PC-9 (cell line): ENCODE data around the gene HSPA1B. TPM values are rescaled to one million over a fixed set of nuclear protein-coding genes. Genes with fewer than 3 reads are reported as not detected.
A peak's percentile ranks its signal among the peaks of the same experiment; 100 is the strongest.

Experiments
- BruUV-seq: library from RNA; stranded (reverse); fragments of 400-500 nt; replicated peaks from 2 replicates; lab custom pipeline; 2021; lab: Mats Ljungman, UMichigan
- CTCF ChIA-PET: fragments of 300-600 bp; sonication (Branson Sonifier 250); formaldehyde crosslinking; loops from one replicate; lab custom pipeline; 2022; ENCODE audit warnings: antibody characterized with exemption; lab: Charles Lee
- POLR2A ChIA-PET: fragments of 300-600 bp; sonication (Branson Sonifier 250); formaldehyde crosslinking; loops from one replicate; lab custom pipeline; 2022; ENCODE audit warnings: antibody characterized with exemption; ENCODE audit not compliant: unreplicated experiment; lab: Charles Lee
- DNase-seq, 2 experiments: peaks; one replicate each; pipeline versions ENCODE4 v3.0.0 to v3.0.0-alpha.2; 2015 to 2022; ENCODE audit warnings: mixed read lengths in 1 of 2
- H2AFZ ChIP-seq: fragments of 200-600 bp; sonication (generic); 2 replicates; pipeline ENCODE4 v1.8.1; 2017; ENCODE audit warnings: antibody characterized with exemption
- H3F3A ChIP-seq: fragments of 200-600 bp; sonication (generic); 2 replicates; pipeline ENCODE4 v1.8.1; 2017; ENCODE audit warnings: antibody characterized with exemption, mild to moderate bottlenecking, low read depth; ENCODE audit not compliant: insufficient read depth
- H3K27ac ChIP-seq: fragments of 200-600 bp; sonication (generic); 2 replicates; pipeline ENCODE4 v1.6.1; 2016; ENCODE audit warnings: mixed run types
- H3K27me3 ChIP-seq: fragments of 200-600 bp; sonication (generic); 2 replicates; pipeline ENCODE4 v1.6.1; 2016; ENCODE audit warnings: low read depth, mixed run types; ENCODE audit not compliant: insufficient read depth
- H3K36me3 ChIP-seq: fragments of 200-600 bp; sonication (generic); 2 replicates; pipeline ENCODE4 v1.6.1; 2016; ENCODE audit warnings: low read depth, mixed run types
- H3K4me1 ChIP-seq: fragments of 200-600 bp; sonication (generic); replicated peaks from 2 replicates; pipeline ENCODE4 v1.6.1; 2016; ENCODE audit warnings: mixed run types; ENCODE audit not compliant: insufficient read depth
- H3K4me2 ChIP-seq: fragments of 200-600 bp; sonication (generic); 2 replicates; pipeline ENCODE4 v1.6.1; 2017; ENCODE audit warnings: mixed run types
- H3K4me3 ChIP-seq: fragments of 200-600 bp; sonication (generic); 2 replicates; pipeline ENCODE4 v1.6.1; 2016; ENCODE audit warnings: mixed run types
- H3K79me2 ChIP-seq: fragments of 200-600 bp; sonication (generic); 2 replicates; pipeline ENCODE4 v1.6.1; 2017; ENCODE audit warnings: low read depth, mixed run types
- H3K9me2 ChIP-seq: fragments of 200-600 bp; sonication (generic); 2 replicates; pipeline ENCODE4 v1.8.1; 2017; ENCODE audit warnings: mild to moderate bottlenecking; ENCODE audit not compliant: insufficient read depth
- H3K9me3 ChIP-seq: fragments of 200-600 bp; sonication (generic); 2 replicates; pipeline ENCODE4 v1.8.1; 2016; ENCODE audit warnings: low read depth; ENCODE audit not compliant: insufficient read depth
- H4K20me1 ChIP-seq: fragments of 200-600 bp; sonication (generic); 2 replicates; pipeline ENCODE4 v1.8.1; 2017; ENCODE audit not compliant: insufficient read depth
- EZH2 ChIP-seq: fragments of 200-600 bp; sonication (generic); IDR thresholded peaks from 2 replicates; pipeline ENCODE4 v1.8.0; 2017; ENCODE audit warnings: antibody characterized with exemption, low read depth
- intact Hi-C: fragments of 100-400 bp; cut with micrococcal nuclease; formaldehyde crosslinking; loops from one replicate; pipeline ENCODE4 v1.10.0; 2022; ENCODE audit not compliant: unreplicated experiment
- total RNA-seq: library from RNA; stranded (reverse); gene quantifications from 2 replicates; pipeline ENCODE4 v1.2.3, GENCODE V29; 2021
- TF ChIP-seq, protein P1 (sequence below): fragments of 200-600 bp; sonication (generic); conservative IDR thresholded peaks from 2 replicates; pipeline ENCODE4 v1.6.1; 2017; ENCODE audit warnings: mixed run types, antibody characterized with exemption, mild to moderate bottlenecking, moderate library complexity

HSPA1B gene
- total RNA-seq, 1 experiment from 2014 or later, result 334 TPM

DNA sequence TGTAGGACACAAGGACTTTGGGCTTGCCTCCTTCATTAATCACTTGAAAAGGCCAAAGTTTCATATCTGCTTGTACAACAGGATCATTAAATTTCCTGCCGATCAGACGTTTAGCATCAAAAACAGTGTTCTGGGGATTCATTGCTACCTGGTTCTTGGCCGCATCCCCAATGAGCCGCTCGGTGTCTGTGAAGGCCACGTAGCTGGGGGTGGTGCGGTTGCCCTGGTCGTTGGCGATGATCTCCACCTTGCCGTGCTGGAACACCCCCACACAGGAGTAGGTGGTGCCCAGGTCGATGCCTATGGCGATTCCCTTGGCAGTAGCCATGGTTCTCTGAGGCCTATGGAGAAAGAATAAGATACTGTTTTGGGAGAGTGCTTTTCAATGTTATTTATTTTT is 15.9 kb upstream of the HSPA1B start:
- H3K4me1 ChIP-seq, result peaks cover 19% of the 10 kb centered on the region
- no peaks in the 10 kb centered on the region for H4K20me1 ChIP-seq
- H3K9me3 ChIP-seq, result no peaks in the 10 kb centered on the region
- no peak overlapping the region for H3K4me2 ChIP-seq
- H3F3A ChIP-seq, result peaks cover 31% of the 10 kb centered on the region
- H3K4me3 ChIP-seq, result no peak overlapping the region
- no peaks in the 10 kb centered on the region for H3K36me3 ChIP-seq
- no TSS peak for BruUV-seq
- intact Hi-C loops, result no loop called here
- ChIA-PET POLR2A (no interaction called here), CTCF (interaction anchor here (0.7 kb wide), 1 partner anchor 23 kb away, joined by 3 read pairs; no protein-coding TSS in a partner anchor)
- no peak for TF ChIP-seq EZH2
- TF ChIP-seq, protein P1, sequence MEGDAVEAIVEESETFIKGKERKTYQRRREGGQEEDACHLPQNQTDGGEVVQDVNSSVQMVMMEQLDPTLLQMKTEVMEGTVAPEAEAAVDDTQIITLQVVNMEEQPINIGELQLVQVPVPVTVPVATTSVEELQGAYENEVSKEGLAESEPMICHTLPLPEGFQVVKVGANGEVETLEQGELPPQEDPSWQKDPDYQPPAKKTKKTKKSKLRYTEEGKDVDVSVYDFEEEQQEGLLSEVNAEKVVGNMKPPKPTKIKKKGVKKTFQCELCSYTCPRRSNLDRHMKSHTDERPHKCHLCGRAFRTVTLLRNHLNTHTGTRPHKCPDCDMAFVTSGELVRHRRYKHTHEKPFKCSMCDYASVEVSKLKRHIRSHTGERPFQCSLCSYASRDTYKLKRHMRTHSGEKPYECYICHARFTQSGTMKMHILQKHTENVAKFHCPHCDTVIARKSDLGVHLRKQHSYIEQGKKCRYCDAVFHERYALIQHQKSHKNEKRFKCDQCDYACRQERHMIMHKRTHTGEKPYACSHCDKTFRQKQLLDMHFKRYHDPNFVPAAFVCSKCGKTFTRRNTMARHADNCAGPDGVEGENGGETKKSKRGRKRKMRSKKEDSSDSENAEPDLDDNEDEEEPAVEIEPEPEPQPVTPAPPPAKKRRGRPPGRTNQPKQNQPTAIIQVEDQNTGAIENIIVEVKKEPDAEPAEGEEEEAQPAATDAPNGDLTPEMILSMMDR, result no peak
- no peak for DNase-seq
- H3K79me2 ChIP-seq, result peaks cover 26% of the 10 kb centered on the region
- H2AFZ ChIP-seq, result no peak overlapping the region
- H3K27me3 ChIP-seq, result no peaks in the 10 kb centered on the region
- H3K9me2 ChIP-seq, result no peaks in the 10 kb centered on the region
- no peak overlapping the region for H3K27ac ChIP-seq

DNA sequence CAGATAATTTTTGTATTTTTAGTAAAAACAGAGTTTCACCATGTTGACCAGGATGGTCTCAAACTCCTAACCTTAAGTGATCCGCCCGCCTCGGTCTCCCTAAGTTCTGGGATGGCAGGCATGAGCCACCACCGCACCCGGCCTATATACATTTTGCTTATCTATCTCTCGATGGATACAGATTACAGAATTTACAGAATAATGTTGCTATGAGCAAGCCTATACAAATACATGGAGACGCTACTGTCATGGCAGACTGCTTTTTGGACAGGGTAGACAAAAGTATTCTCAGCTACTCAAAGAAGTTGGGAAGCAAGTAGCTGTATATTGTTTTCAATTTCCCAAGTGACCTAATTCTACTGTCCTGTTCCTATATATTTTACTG is 14.1 kb upstream of the HSPA1B start:
- H3K36me3 ChIP-seq, result no peaks in the 10 kb centered on the region
- CTCF ChIA-PET, result interaction anchor here (1.4 kb wide), 1 partner anchor 18 kb away, joined by 4 read pairs; the partner anchor contains the start of gene VARS1
- no peaks in the 10 kb centered on the region for H3K9me3 ChIP-seq
- H2AFZ ChIP-seq, result peak overlapping the region; percentile 97
- peaks cover 29% of the 10 kb centered on the region for H3F3A ChIP-seq
- POLR2A ChIA-PET, result interaction anchor here (0.6 to 1.9 kb wide), 8 partner anchors 9 to 382 kb away, joined by 3 to 42 read pairs (median 5); partner anchors contain the start of genes CFB, DXO, HSPA1B and VARS1
- peaks cover 10% of the 10 kb centered on the region for H3K4me1 ChIP-seq
- no TSS peak for BruUV-seq
- no peaks in the 10 kb centered on the region for H3K9me2 ChIP-seq
- H3K27ac ChIP-seq, result peak overlapping the region; percentile 92
- no peak for DNase-seq
- peak overlapping the region; percentile 70 for H3K4me3 ChIP-seq
- no peaks in the 10 kb centered on the region for H3K27me3 ChIP-seq
- peak overlapping the region; percentile 100 for H3K4me2 ChIP-seq
- no peak for TF ChIP-seq EZH2
- TF ChIP-seq, protein P1, result no peak
- H4K20me1 ChIP-seq, result peaks cover 12% of the 10 kb centered on the region
- peaks cover 32% of the 10 kb centered on the region for H3K79me2 ChIP-seq
- intact Hi-C loops, result no loop called here

DNA sequence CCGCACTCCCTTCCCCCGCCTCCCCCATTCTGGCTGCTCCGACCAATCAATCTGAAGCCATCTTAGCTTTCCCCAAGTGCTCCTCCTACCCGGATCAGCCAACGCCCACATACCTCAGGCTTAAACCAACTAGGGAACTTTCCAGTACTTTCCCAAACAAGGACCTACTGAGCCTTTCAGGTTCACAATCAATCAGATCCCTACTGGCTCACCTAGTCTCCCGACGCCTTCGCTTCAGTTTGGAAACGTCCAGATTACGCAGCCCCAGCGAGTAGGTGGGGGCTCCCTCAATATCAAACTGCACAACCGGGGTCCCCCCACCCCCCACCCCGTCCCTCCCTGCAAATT is 12.9 kb upstream of the HSPA1B start:
- Histone ChIP-seq H3F3A (peaks cover 41% of the 10 kb centered on the region), H4K20me1 (peaks cover 19% of the 10 kb centered on the region), H3K27ac (peak overlapping the region; percentile 92), H3K36me3 (no peaks in the 10 kb centered on the region), H3K4me2 (peak overlapping the region; percentile 97), H3K4me3 (peak overlapping the region; percentile 84), H3K27me3 (no peaks in the 10 kb centered on the region), H3K4me1 (peaks cover 16% of the 10 kb centered on the region), H3K79me2 (peaks cover 44% of the 10 kb centered on the region), H3K9me2 (no peaks in the 10 kb centered on the region), H3K9me3 (no peaks in the 10 kb centered on the region), H2AFZ (peak overlapping the region; percentile 70; the same call in 1 of the 2 replicates)
- DNase-seq, result peak; percentile 94 to 97
- intact Hi-C loops, result loop anchor here (2.0 kb wide), 3 partner anchors 16 to 38 kb away; partner anchors contain the start of gene VWA7
- TF ChIP-seq, protein P1, result no peak
- no peak for TF ChIP-seq EZH2
- CTCF ChIA-PET, result interaction anchor here (0.5 to 1.4 kb wide), 2 partner anchors 19 to 64 kb away, joined by 3 to 4 read pairs; partner anchors contain the start of genes SLC44A4 and VARS1
- POLR2A ChIA-PET, result interaction anchor here (0.5 to 1.9 kb wide), 19 partner anchors 8 to 1157 kb away, joined by 3 to 42 read pairs (median 4); partner anchors contain the start of genes HSPA1B, LSM2, NEU1 and VARS1
- no TSS peak for BruUV-seq
